Parathyroid adenoma (tissue), 2 donors: ENCODE measurements around the gene GALNT12.

Source experiments
- H2AFZ ChIP-seq: fragments of 300-600 bp; sonication (generic); one replicate; pipeline ENCODE4 v1.7.0; 2017; ENCODE audit warnings: antibody characterized with exemption, mild to moderate bottlenecking
- H3K27ac ChIP-seq: fragments of 300-600 bp; sonication (generic); one replicate; pipeline ENCODE4 v1.7.0; 2017
- H3K27me3 ChIP-seq: fragments of 300-600 bp; sonication (generic); one replicate; pipeline ENCODE4 v1.7.0; 2017; ENCODE audit warnings: low read length; ENCODE audit not compliant: control insufficient read depth, insufficient read depth
- H3K36me3 ChIP-seq: fragments of 300-600 bp; sonication (generic); one replicate; pipeline ENCODE4 v1.7.0; 2017; ENCODE audit warnings: low read length; ENCODE audit not compliant: control insufficient read depth, insufficient read depth
- H3K4me1 ChIP-seq: fragments of 300-600 bp; sonication (generic); one replicate; pipeline ENCODE4 v1.7.0; 2017; ENCODE audit warnings: control low read depth
- H3K4me2 ChIP-seq: fragments of 300-600 bp; sonication (generic); one replicate; pipeline ENCODE4 v1.7.0; 2017; ENCODE audit warnings: low read length
- H3K4me3 ChIP-seq: fragments of 300-600 bp; sonication (generic); one replicate; pipeline ENCODE4 v1.7.0; 2017; ENCODE audit warnings: low read depth, low read length
- H3K79me2 ChIP-seq: fragments of 300-600 bp; sonication (generic); one replicate; pipeline ENCODE4 v1.7.0; 2017; ENCODE audit warnings: control low read depth
- H3K9ac ChIP-seq: fragments of 300-600 bp; sonication (generic); one replicate; pipeline ENCODE4 v1.7.0; 2017; ENCODE audit warnings: mild to moderate bottlenecking
- H3K9me3 ChIP-seq: fragments of 300-600 bp; sonication (generic); one replicate; pipeline ENCODE4 v1.7.0; 2017; ENCODE audit warnings: low read length; ENCODE audit not compliant: control insufficient read depth
- CTCF ChIP-seq: fragments of 300-600 bp; sonication (generic); IDR thresholded peaks from one replicate; pipeline ENCODE4 v1.7.0; 2017; ENCODE audit warnings: antibody characterized with exemption, mild to moderate bottlenecking
- donor health status: primary hyperparathyroidism.

Gene GALNT12

GRCh38 chr9:98818764-98819163, 11.3 kb downstream of the GALNT12 start:
- no peak overlapping the region for H3K4me2 ChIP-seq
- H3K4me1 ChIP-seq = no peaks in the 10 kb centered on the region
- no peak for TF ChIP-seq CTCF
- no peak overlapping the region for H3K27ac ChIP-seq
- H3K9me3 ChIP-seq = no peaks in the 10 kb centered on the region
- no peaks in the 10 kb centered on the region for H3K36me3 ChIP-seq
- no peak overlapping the region for H2AFZ ChIP-seq
- no peak overlapping the region for H3K9ac ChIP-seq
- H3K4me3 ChIP-seq = no peak overlapping the region
- no peaks in the 10 kb centered on the region for H3K27me3 ChIP-seq
- H3K79me2 ChIP-seq = no peaks in the 10 kb centered on the region

GRCh38 chr9:98819231-98819630, 11.8 kb downstream of the GALNT12 start:
- Histone ChIP-seq H3K9me3 (no peaks in the 10 kb centered on the region), H2AFZ (no peak overlapping the region), H3K79me2 (no peaks in the 10 kb centered on the region), H3K4me1 (no peaks in the 10 kb centered on the region), H3K9ac (no peak overlapping the region), H3K27me3 (no peaks in the 10 kb centered on the region), H3K4me2 (no peak overlapping the region), H3K4me3 (no peak overlapping the region), H3K27ac (no peak overlapping the region), H3K36me3 (no peaks in the 10 kb centered on the region)
- TF ChIP-seq CTCF = no peak

GRCh38 chr9:98821831-98822230, 14.4 kb downstream of the GALNT12 start:
- no peak overlapping the region for H3K27ac ChIP-seq
- TF ChIP-seq CTCF = no peak
- H3K4me1 ChIP-seq = no peaks in the 10 kb centered on the region
- no peak overlapping the region for H3K4me3 ChIP-seq
- H3K36me3 ChIP-seq = no peaks in the 10 kb centered on the region
- no peaks in the 10 kb centered on the region for H3K9me3 ChIP-seq
- H3K27me3 ChIP-seq = no peaks in the 10 kb centered on the region
- no peaks in the 10 kb centered on the region for H3K79me2 ChIP-seq
- no peak overlapping the region for H2AFZ ChIP-seq
- H3K9ac ChIP-seq = no peak overlapping the region
- no peak overlapping the region for H3K4me2 ChIP-seq

- Histone ChIP-seq H3K36me3 (no peaks in the 10 kb centered on the region), H3K27me3 (no peaks in the 10 kb centered on the region), H3K9ac (no peak overlapping the region), H2AFZ (no peak overlapping the region), H3K9me3 (no peaks in the 10 kb centered on the region), H3K27ac (no peak overlapping the region), H3K4me1 (no peaks in the 10 kb centered on the region), H3K4me2 (no peak overlapping the region), H3K79me2 (no peaks in the 10 kb centered on the region), H3K4me3 (no peak overlapping the region)
- no peak for TF ChIP-seq CTCF
Measured at GRCh38 chr9:98822661-98823060, 15.2 kb downstream of the GALNT12 start.

- H3K27ac ChIP-seq = no peak overlapping the region
- no peak overlapping the region for H3K9ac ChIP-seq
- TF ChIP-seq CTCF = no peak
- H3K4me3 ChIP-seq = no peak overlapping the region
- H3K79me2 ChIP-seq = no peaks in the 10 kb centered on the region
- no peak overlapping the region for H2AFZ ChIP-seq
- H3K27me3 ChIP-seq = no peaks in the 10 kb centered on the region
- H3K36me3 ChIP-seq = no peaks in the 10 kb centered on the region
- no peaks in the 10 kb centered on the region for H3K9me3 ChIP-seq
- no peak overlapping the region for H3K4me2 ChIP-seq
- H3K4me1 ChIP-seq = no peaks in the 10 kb centered on the region
Measured at GRCh38 chr9:98823666-98824334, 16.3 kb downstream of the GALNT12 start.
